Measurements from ENCODE around the gene GATM.
A peak's percentile ranks its signal among the peaks of the same experiment; 100 is the strongest.
"Not testable (repeated sequence)": the region's sequence is repeated elsewhere in the genome, so short reads cannot be mapped to it uniquely, and the experiment has no call there.

GATM gene

DNA sequence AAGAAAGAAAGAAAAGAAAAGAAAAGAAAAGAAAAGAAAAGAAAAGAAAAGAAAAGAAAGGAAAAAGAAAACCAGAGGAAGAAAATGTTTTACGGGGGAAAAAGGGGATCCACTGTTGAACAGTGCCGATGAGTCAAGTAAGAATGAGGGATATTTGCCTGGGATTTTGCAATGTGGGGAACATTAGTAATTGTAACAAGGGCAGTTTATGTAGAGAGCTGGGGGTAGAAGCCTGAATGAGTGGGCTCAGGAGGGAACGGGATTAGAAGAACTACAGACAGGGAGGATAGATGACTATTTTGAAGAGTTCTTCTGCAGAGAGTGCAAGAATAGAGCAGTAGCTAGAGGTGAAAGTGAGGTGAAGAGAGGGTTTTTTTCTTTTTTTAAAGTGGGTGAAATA is 28.7 kb downstream of the GATM start:
- DNase-seq, result no peak

- DNase-seq, result no peak
Observed at GRCh38 chr15:45347989-45348388, 30.4 kb downstream of the GATM start.

DNA sequence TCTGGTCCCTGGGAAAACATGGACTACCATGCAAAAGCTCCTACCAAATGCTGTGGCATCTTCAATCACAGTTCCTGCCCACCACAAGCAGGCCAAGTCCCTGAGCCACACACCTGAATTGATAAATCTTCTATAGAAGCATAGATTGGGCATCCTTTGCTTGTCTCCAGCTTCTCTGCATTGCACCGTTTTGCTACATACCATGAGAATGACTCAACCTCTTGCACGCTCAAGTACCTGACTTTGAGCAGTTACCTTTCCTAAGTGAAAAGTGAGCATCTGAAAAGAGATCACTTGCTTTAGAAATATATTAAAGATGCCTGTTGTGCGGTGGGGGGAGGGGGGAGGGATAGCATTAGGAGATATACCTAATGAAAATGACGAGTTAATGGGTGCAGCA is 31.3 kb downstream of the GATM start:
- no peak for DNase-seq

- DNase-seq, result no peak
Observed at GRCh38 chr15:45346381-45346780, 32.0 kb downstream of the GATM start.

- DNase-seq, result no peak
Observed at GRCh38 chr15:45343258-45343860, 35.0 kb downstream of the GATM start.

DNA sequence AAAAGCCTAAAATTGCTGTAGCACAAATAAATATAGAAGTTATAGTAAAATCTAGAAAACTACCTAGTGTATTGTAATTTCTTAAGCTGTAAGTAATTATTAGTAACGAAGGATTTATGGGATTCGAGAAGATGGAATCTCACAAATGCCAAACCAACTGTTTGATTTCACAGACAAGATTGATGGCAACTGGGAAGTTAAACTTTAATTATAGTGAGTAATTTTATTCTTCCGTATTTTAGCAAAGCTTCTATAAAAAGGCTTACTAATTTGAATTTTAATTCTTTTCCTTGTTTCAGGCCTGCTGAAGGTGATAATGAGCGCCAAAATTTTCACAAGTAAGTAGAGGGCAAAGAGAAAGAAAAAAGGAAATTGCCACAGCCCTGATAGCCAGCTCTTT is 36.6 kb downstream of the GATM start:
- no peak for DNase-seq

DNA sequence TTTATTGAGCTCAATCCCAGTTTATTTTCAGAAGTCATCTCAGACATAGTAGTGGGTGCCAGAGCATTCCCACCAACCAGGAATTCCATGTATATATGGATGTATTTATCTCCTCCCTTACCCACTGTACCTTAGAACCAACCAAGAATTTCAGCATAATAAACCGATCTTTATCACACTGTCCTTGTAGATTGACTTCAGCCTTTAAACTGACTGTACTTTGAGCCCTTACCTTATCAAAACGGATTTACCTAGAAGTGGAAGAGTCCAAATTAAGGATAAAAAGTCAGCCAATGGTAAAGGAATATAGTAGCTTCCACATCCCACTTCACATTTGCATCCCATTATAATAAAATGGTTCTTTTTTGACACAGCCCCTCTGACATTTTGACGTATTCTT is 37.9 kb downstream of the GATM start:
- DNase-seq, result no peak

GRCh38 chr15:45338417-45338816 is 39.9 kb downstream of the GATM start:
- DNase-seq, result peak; percentile 39

DNA sequence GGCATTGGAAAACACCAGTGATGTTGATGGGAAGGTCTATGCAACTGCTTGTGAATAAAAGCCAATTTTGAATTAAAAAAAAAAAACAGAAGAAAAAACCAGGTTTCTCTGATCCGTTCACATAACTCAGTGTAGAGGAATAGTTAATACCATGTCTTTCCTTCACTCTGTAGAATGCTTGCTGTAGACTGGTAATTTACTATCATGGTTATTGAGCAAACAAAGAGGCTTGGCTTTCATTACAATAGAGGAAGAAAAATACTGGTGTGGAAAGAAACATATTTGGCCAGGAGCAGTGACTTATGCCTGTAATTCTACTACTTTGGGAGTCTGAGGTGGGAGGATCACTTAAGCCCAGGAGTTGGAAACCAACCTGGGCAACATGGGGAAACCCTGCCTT is 41.1 kb downstream of the GATM start:
- DNase-seq, result no peak

- DNase-seq, result no peak
Observed at GRCh38 chr15:45333550-45333949, 44.8 kb downstream of the GATM start.

- DNase-seq, result no peak
Observed at GRCh38 chr15:45332694-45333093, 45.6 kb downstream of the GATM start.

DNA sequence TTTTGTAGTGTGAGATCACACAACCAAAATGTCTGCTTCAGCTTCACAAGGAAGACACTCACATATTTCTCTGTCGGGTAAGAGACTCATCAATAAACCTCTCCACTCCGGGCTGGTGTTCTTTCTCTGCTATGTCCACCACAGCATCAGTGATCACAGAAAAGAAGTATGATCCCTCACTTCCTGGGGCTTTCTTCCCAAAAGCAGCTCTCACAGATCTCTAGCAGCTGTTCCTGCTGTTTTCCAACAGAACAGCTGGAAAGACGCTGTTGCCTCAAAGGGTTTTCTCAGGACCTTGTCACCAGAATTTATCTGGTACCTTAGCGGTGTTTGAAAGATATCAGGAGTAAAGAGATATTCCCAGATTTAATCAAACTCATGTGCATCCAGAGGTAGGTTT is 46.4 kb downstream of the GATM start:
- DNase-seq, result no peak

- DNase-seq, result no peak
Observed at GRCh38 chr15:45328663-45329062, 49.7 kb downstream of the GATM start.

DNA sequence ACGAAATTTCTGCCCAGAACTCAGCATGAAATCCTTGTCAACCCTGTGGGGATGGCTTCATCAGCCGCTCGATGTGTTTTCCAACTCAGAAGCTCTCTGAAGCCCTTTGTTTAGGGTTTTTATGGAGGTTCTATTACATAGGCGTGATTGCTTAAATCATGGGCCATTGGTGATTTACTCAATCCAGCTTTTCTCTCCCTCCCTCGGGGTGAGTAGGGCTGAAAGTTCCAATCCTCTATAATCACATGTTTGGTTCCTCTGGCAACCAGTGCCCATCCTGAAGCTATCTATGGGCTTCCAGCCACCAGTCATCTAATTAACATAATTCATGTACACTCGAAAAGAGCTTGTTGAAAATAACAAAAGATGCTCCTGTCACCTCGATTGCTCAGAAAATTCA is 51.6 kb downstream of the GATM start:
- DNase-seq, result no peak

DNA sequence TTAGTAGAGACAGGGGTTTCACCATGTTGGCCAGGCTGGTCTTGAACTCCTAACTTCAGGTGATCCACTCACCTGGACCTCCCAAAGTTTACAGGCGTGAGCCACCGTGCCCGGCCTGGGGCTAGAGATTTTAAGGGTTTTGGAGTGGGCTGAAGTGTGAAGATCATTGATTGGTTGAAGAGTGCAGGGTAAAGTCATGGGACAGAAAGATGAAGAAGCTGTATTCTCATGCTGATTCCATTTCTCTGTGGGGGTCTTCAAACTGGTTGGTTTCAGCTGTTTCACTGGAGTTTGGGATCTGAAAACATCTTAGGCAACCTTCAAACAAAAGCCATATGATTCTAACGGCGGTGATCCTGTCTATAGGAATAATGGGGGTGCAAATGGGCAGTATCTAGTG is 52.1 kb downstream of the GATM start:
- DNase-seq, result no peak

GRCh38 chr15:45320581-45321205 is 57.7 kb downstream of the GATM start:
- DNase-seq, result no peak

DNA sequence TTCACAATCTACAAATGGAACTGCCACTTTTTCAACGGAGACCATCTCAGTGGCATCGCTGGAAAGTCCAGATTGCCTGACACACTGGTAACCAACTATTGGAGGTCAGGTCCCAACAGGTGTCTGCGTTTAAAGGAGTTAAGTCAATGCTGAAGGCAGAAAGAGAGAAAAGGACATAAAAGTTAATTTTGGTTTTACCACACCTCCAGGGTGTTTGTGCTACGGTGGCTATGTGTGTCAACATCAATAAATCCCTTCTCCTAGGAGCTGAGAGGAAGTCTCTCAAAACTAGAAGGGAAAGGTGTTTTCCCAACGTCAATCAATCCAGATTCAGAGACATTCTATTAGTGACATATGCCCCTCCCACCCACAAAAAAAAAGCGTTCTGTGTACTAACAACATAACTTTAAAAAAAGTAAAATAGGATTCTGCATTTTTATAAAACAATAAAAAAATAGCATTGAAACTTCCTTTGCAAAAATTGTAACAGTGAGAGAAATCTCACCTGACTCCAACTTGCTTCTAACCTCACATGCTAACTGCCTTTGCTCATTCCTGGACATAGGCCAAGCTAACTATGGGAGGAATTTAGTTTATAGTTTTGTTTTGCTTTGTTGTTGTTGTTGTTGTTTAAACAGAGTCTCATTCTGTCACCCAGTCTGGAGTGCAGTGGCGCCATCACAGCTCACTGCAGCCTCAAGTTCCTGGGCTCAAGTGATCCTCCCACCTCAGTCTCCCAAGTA is 58.7 kb downstream of the GATM start:
- DNase-seq, result no peak

- no peak for DNase-seq
Observed at GRCh38 chr15:45314960-45315359, 63.4 kb downstream of the GATM start.

DNA sequence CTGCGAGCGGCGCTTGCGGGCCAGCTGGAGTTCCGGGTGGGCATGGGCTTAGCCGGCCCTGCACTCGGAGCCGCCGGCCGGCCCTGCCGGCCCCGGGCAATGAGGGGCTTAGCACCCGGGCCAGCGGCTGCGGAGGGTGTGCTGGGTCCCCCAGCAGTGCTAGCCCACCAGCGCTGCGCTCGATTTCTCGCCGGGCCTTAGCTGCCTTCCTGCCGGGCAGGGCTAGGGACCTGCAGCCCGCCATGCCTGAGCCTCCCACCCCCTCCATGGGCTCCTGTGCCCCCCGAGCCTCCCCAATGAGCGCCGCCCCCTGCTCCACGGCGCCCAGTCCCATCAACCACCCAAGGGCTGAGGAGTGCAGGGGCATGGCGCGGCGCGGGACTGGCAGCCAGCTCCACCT is 64.2 kb downstream of the GATM start:
- DNase-seq, result not testable (repeated sequence)
